ENCODE measurements around the gene FBXL7. TPM values are rescaled to one million over a fixed set of nuclear protein-coding genes. Genes with fewer than 3 reads are reported as not detected.
A peak's percentile ranks its signal among the peaks of the same experiment; 100 is the strongest.

Gene FBXL7
- total and polyA plus RNA-seq, 2 of the 8 experiments (the other 6 are each of a cell fraction or from before 2014, with no cell fraction given), result 17.7 to 17.8 TPM

- no peak overlapping the region for H3K23ac ChIP-seq (ENCODE audit: insufficient read length)
- FAIRE-seq (no peak), DNase-seq (ENCODE audit: low read depth in 1 of 2, low spot score in 2 of 2) (no peak)
- POLR2A ChIA-PET (ENCODE audit: partially characterized antibody), result no interaction called here
- H3K4me1 ChIP-seq (replicated peaks in 1 of 4; ENCODE audit: control insufficient read depth in 3 of 4, insufficient read depth in 4 of 4, low read length in 3 of 4), result no peaks in the 10 kb centered on the region; a peak in 1 of 7 replicates
- no peak overlapping the region for H2BK5ac ChIP-seq (ENCODE audit: low read depth, low read length)
- CTCF ChIA-PET (ENCODE audit: partially characterized antibody), result interaction anchor here (1.1 to 5.5 kb wide), 3 partner anchors 9 to 68 kb away, joined by 3 to 32 read pairs (median 8); no protein-coding TSS in a partner anchor
- no peak overlapping the region for H2BK20ac ChIP-seq (ENCODE audit: low read length)
- peaks cover 0 to 12% of the 10 kb centered on the region in 2 experiments; a peak in 3 of 4 replicates for H3K79me2 ChIP-seq (ENCODE audit: control insufficient read depth in 1 of 2, insufficient read depth in 2 of 2, low read length in 2 of 2)
- no peak overlapping the region for H4K8ac ChIP-seq (ENCODE audit: extremely low read depth, insufficient read depth, low read length)
- no peak overlapping the region for H2BK12ac ChIP-seq (ENCODE audit: low read depth, low read length)
- no peaks in the 10 kb centered on the region for H3K9me3 ChIP-seq (ENCODE audit: insufficient read depth in 2 of 2, low read depth in 1 of 2, low read length in 1 of 2)
- H3K23me2 ChIP-seq (ENCODE audit: low read depth, low read length), result no peaks in the 10 kb centered on the region
- no peaks in the 10 kb centered on the region; a peak in 1 of 8 replicates for H3K36me3 ChIP-seq (ENCODE audit: control insufficient read depth in 2 of 4, insufficient read depth in 4 of 4, low read length in 3 of 4)
- H3K4me3 ChIP-seq (ENCODE audit: extremely low read depth in 1 of 4, insufficient read depth in 2 of 4, low read depth in 3 of 4, low read length in 4 of 4), result no peak overlapping the region
- H3K14ac ChIP-seq (ENCODE audit: insufficient read length), result no peak overlapping the region
- no peak overlapping the region for H2BK120ac ChIP-seq (replicated peaks; ENCODE audit: low read depth, low read length)
- no peak overlapping the region for H2AFZ ChIP-seq (ENCODE audit: low read length)
- no peak overlapping the region for H3K9ac ChIP-seq (replicated peaks in 1 of 4; ENCODE audit: extremely low read depth in 1 of 4, low read depth in 3 of 4, low read length in 3 of 4)
- H3K4me2 ChIP-seq (ENCODE audit: insufficient read depth in 1 of 2, low read depth in 2 of 2, low read length in 2 of 2), result no peak overlapping the region
- H3K27me3 ChIP-seq (replicated peaks in 1 of 4; ENCODE audit: control insufficient read depth in 3 of 4, extremely low read depth in 1 of 4, insufficient read depth in 3 of 4, low read length in 3 of 4), result no peaks in the 10 kb centered on the region
- H4K20me1 ChIP-seq (replicated peaks in 1 of 2; ENCODE audit: control insufficient read depth in 1 of 2, insufficient read depth in 2 of 2, low read length in 2 of 2), result no peaks in the 10 kb centered on the region
- peak overlapping the region; percentile 10 for H4K91ac ChIP-seq (replicated peaks; ENCODE audit: insufficient read length, low read length)
- H3K4ac ChIP-seq (replicated peaks; ENCODE audit: insufficient read length, low read depth, low read length), result no peak overlapping the region
- no peak overlapping the region for H4K5ac ChIP-seq (ENCODE audit: insufficient read length, low read depth, low read length)
- H3K79me1 ChIP-seq (ENCODE audit: low read depth, low read length), result peaks cover 3% of the 10 kb centered on the region
- 73% methylated on average over 2 of the region's 2 CpGs; no CpG with 5 or more reads in 1 of the 2 experiments for WGBS, 2 experiments (ENCODE audit: extremely low coverage in 1 of 2, insufficient coverage in 1 of 2, insufficient read length in 1 of 2, insufficient replicate concordance in 2 of 2, low coverage in 1 of 2, low lambda C conversion rate in 2 of 2, missing lambda C conversion rate in 1 of 2)
- no peak overlapping the region for H2BK15ac ChIP-seq (ENCODE audit: low read length)
- no peak overlapping the region; the same call in 1 of the 2 replicates for H3K18ac ChIP-seq (ENCODE audit: extremely low read depth, low read length)
- H3K27ac ChIP-seq (ENCODE audit: low read depth, low read length), result peak overlapping the region; percentile 18; the same call in 1 of the 2 replicates
- no peak overlapping the region for H3K56ac ChIP-seq (replicated peaks; ENCODE audit: insufficient read length, low read depth, low read length)
- peak overlapping the region; percentile 43; the same call in 1 of the 2 replicates for H2AK5ac ChIP-seq (ENCODE audit: low read depth, low read length)
- TF ChIP-seq SP1 (IDR thresholded peaks at IDR 0.05; ENCODE audit: low read depth, low read length), result no peak
- no peak for TF ChIP-seq POLR2A (IDR thresholded peaks at IDR 0.05; ENCODE audit: control extremely low read depth in 1 of 2, low read depth in 2 of 2, low read length in 2 of 2)
- TF ChIP-seq RBBP5 (IDR thresholded peaks at IDR 0.05; ENCODE audit: borderline replicate concordance, low read depth, low read length), result no peak
- TF ChIP-seq JUN (IDR thresholded peaks at IDR 0.05; ENCODE audit: low read depth, low read length), result no peak
- TF ChIP-seq GTF2F1 (IDR thresholded peaks at IDR 0.05; ENCODE audit: borderline replicate concordance, low read depth, low read length), result no peak
- TF ChIP-seq SAP30 (IDR thresholded peaks at IDR 0.05; ENCODE audit: insufficient read depth, insufficient replicate concordance, low read length), result no peak
- TF ChIP-seq KDM1A (IDR thresholded peaks at IDR 0.05; ENCODE audit: borderline replicate concordance, low read length), result no peak
- no peak for TF ChIP-seq SRF (IDR thresholded peaks at IDR 0.05; ENCODE audit: low read depth, low read length)
- TF ChIP-seq BACH1 (IDR thresholded peaks at IDR 0.05; ENCODE audit: low read length), result no peak
- no peak for TF ChIP-seq TCF12 (IDR thresholded peaks at IDR 0.05; ENCODE audit: low read depth, low read length)
- no peak for TF ChIP-seq SUZ12 (IDR thresholded peaks at IDR 0.05; ENCODE audit: low read length)
Observed at GRCh38 chr5:15610216-15610615, 110.2 kb downstream of the FBXL7 start.

Measured in H1 (cell line).